Measurements from ENCODE around the gene LRP1-AS. TPM values are rescaled to one million over a fixed set of nuclear protein-coding genes. Genes with fewer than 3 reads are reported as not detected.

Gene LRP1-AS
- total RNA-seq, 2 donors from 2014 or later, result not detected

GRCh38 chr12:57152639-57153038 is 5.2 kb upstream of the LRP1-AS start:
- DNase-seq (no peak), ATAC-seq (replicated peaks in 1 of 2) (no peak)
- no peaks in the 10 kb centered on the region for H3K9me3 Mint-ChIP-seq
- peaks cover 3% of the 10 kb centered on the region for H3K4me1 Mint-ChIP-seq (ENCODE audit: low read depth)
- no peaks in the 10 kb centered on the region for H3K36me3 Mint-ChIP-seq (ENCODE audit: insufficient read depth in 2 of 2)
- no peaks in the 10 kb centered on the region for H3K27me3 Mint-ChIP-seq (ENCODE audit: low read depth)
- H3K4me3 Mint-ChIP-seq, result no peak overlapping the region
- no peak overlapping the region for H3K27ac Mint-ChIP-seq

DNA sequence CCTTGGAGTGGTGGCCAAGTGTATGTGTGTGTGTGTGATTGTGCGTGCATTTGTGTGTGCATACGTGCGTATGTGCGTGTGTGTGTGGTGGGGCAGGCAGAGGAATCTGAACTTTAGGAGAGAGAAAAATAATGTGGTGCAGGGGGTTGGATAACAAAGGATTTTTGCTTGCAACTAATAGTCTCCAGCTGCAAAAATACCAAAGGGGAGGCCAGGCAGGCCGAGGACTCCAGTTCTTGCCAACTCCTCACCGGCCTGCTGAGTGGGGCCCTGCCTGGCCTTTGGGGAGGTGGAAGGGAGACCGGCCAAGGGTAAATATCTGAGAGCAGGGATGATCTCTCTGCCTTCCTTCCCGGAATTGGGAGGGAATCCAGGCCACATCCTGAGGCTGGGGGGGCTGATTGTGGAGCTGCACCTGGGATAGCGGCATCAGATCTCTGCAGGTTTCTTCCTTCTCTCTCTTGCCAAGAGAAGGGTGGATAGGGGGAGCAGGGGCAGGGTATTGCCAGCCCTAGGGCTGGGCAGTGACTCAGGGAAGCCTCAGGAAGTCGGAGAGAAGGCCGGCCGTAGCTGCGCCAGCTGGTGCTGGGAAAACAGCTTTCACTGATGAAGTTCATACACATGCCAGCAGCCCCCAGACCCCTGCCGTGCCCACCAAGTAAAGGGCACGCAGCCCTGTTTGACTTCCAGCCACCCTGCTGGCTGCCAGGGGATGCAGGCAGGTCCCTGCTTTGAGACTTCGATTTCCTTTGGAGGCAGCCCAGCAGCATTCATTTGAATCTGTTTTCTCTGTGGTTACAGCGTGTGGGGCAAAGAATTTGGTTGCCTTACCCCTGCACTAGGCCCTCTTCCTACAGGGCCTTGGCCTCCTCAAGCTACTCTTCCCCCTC is 4.6 kb upstream of the LRP1-AS start:
- DNase-seq, result no peak
- Mint-ChIP-seq H3K9me3 (no peaks in the 10 kb centered on the region), H3K4me1 (ENCODE audit: low read depth) (peaks cover 7% of the 10 kb centered on the region), H3K27ac (no peak overlapping the region), H3K36me3 (ENCODE audit: insufficient read depth in 2 of 2) (no peaks in the 10 kb centered on the region), H3K4me3 (no peak overlapping the region), H3K27me3 (ENCODE audit: low read depth) (no peaks in the 10 kb centered on the region)
- no peak for ATAC-seq (replicated peaks in 1 of 2)

- H3K9me3 Mint-ChIP-seq, result no peaks in the 10 kb centered on the region
- peaks cover 7% of the 10 kb centered on the region for H3K4me1 Mint-ChIP-seq (ENCODE audit: low read depth)
- H3K36me3 Mint-ChIP-seq (ENCODE audit: insufficient read depth in 2 of 2), result no peaks in the 10 kb centered on the region
- DNase-seq, result no peak
- no peaks in the 10 kb centered on the region for H3K27me3 Mint-ChIP-seq (ENCODE audit: low read depth)
- H3K27ac Mint-ChIP-seq, result no peak overlapping the region
- no peak overlapping the region for H3K4me3 Mint-ChIP-seq
- ATAC-seq (replicated peaks in 1 of 2), result no peak
These were observed 3.1 kb upstream of the LRP1-AS start for GRCh38 chr12:57150400-57151000.

- no peaks in the 10 kb centered on the region for H3K9me3 Mint-ChIP-seq
- H3K4me3 Mint-ChIP-seq, result no peak overlapping the region
- H3K36me3 Mint-ChIP-seq (ENCODE audit: insufficient read depth in 2 of 2), result no peaks in the 10 kb centered on the region
- H3K4me1 Mint-ChIP-seq (ENCODE audit: low read depth), result peaks cover 7% of the 10 kb centered on the region
- H3K27me3 Mint-ChIP-seq (ENCODE audit: low read depth), result no peaks in the 10 kb centered on the region
- ATAC-seq (replicated peaks in 1 of 2) (no peak), DNase-seq (no peak)
- H3K27ac Mint-ChIP-seq, result no peak overlapping the region
These were observed 2.0 kb upstream of the LRP1-AS start for GRCh38 chr12:57149245-57149900.

GRCh38 chr12:57148469-57149244 is 1.2 kb upstream of the LRP1-AS start:
- no peak for DNase-seq
- no peak overlapping the region for H3K27ac Mint-ChIP-seq

GRCh38 chr12:57146092-57146491 is 1.3 kb downstream of the LRP1-AS start:
- DNase-seq, result no peak
- H3K4me1 Mint-ChIP-seq (ENCODE audit: low read depth), result peaks cover 13% of the 10 kb centered on the region
- no peaks in the 10 kb centered on the region for H3K27me3 Mint-ChIP-seq (ENCODE audit: low read depth)
- no peaks in the 10 kb centered on the region for H3K36me3 Mint-ChIP-seq (ENCODE audit: insufficient read depth in 2 of 2)
- no peak overlapping the region for H3K27ac Mint-ChIP-seq
- ATAC-seq (replicated peaks in 1 of 2), result no peak
- H3K4me3 Mint-ChIP-seq, result no peak overlapping the region
- H3K9me3 Mint-ChIP-seq, result no peaks in the 10 kb centered on the region

More at GRCh38 chr12:57148469-57149244, 1.2 kb upstream of the LRP1-AS start:
- H3K9me3 Mint-ChIP-seq, result no peaks in the 10 kb centered on the region
- H3K27me3 Mint-ChIP-seq (ENCODE audit: low read depth), result no peaks in the 10 kb centered on the region
- no peak for ATAC-seq (replicated peaks in 1 of 2)
- no peaks in the 10 kb centered on the region for H3K36me3 Mint-ChIP-seq (ENCODE audit: insufficient read depth in 2 of 2)
- no peak overlapping the region for H3K4me3 Mint-ChIP-seq
- peaks cover 7% of the 10 kb centered on the region for H3K4me1 Mint-ChIP-seq (ENCODE audit: low read depth)

GRCh38 chr12:57145460-57146059 is 1.9 kb downstream of the LRP1-AS start:
- DNase-seq (no peak), ATAC-seq (replicated peaks in 1 of 2) (no peak)
- Mint-ChIP-seq H3K27me3 (ENCODE audit: low read depth) (no peaks in the 10 kb centered on the region), H3K9me3 (no peaks in the 10 kb centered on the region), H3K4me3 (no peak overlapping the region), H3K4me1 (ENCODE audit: low read depth) (peaks cover 13% of the 10 kb centered on the region), H3K36me3 (ENCODE audit: insufficient read depth in 2 of 2) (no peaks in the 10 kb centered on the region), H3K27ac (no peak overlapping the region)

GRCh38 chr12:57143454-57143853 is 4.0 kb downstream of the LRP1-AS start:
- ATAC-seq (replicated peaks in 1 of 2) (peak; percentile 35 to 41), DNase-seq (no peak)
- H3K9me3 Mint-ChIP-seq, result no peaks in the 10 kb centered on the region
- no peak overlapping the region for H3K4me3 Mint-ChIP-seq
- H3K4me1 Mint-ChIP-seq (ENCODE audit: low read depth), result peaks cover 13% of the 10 kb centered on the region
- H3K27me3 Mint-ChIP-seq (ENCODE audit: low read depth), result no peaks in the 10 kb centered on the region
- H3K27ac Mint-ChIP-seq, result no peak overlapping the region
- H3K36me3 Mint-ChIP-seq (ENCODE audit: insufficient read depth in 2 of 2), result no peaks in the 10 kb centered on the region

DNA sequence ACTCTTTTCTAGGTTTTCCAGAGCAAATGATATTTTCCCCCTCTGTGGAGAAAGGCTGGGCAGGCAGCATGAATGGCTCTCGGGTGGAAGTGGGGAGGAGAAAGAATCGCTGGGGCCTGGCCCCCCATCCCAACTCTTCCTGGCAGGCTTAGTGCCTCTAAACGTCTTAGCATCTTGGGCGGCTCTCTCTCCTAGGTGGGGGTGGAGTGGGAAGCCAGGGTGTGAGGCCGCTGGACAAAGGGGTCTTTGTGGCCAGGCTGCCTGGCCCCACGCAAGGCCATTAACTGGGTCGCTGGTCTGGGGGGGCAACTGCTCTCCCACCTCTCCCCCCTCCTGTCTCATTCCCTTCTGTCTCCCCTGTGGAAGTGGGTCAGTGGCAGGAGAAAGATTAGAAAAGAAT is 4.7 kb downstream of the LRP1-AS start:
- no peak for ATAC-seq (replicated peaks in 1 of 2)
- H3K4me3 Mint-ChIP-seq, result no peak overlapping the region
- H3K27ac Mint-ChIP-seq, result no peak overlapping the region
- H3K27me3 Mint-ChIP-seq (ENCODE audit: low read depth), result no peaks in the 10 kb centered on the region
- H3K9me3 Mint-ChIP-seq, result no peaks in the 10 kb centered on the region
- no peak for DNase-seq
- no peaks in the 10 kb centered on the region for H3K36me3 Mint-ChIP-seq (ENCODE audit: insufficient read depth in 2 of 2)
- H3K4me1 Mint-ChIP-seq (ENCODE audit: low read depth), result peaks cover 11% of the 10 kb centered on the region

- DNase-seq (no peak), ATAC-seq (replicated peaks in 1 of 2) (no peak)
- H3K9me3 Mint-ChIP-seq, result no peaks in the 10 kb centered on the region
- no peak overlapping the region for H3K27ac Mint-ChIP-seq
- peaks cover 6% of the 10 kb centered on the region for H3K4me1 Mint-ChIP-seq (ENCODE audit: low read depth)
- H3K36me3 Mint-ChIP-seq (ENCODE audit: insufficient read depth in 2 of 2), result no peaks in the 10 kb centered on the region
- H3K27me3 Mint-ChIP-seq (ENCODE audit: low read depth), result no peaks in the 10 kb centered on the region
- H3K4me3 Mint-ChIP-seq, result no peak overlapping the region
These were observed 5.3 kb downstream of the LRP1-AS start for GRCh38 chr12:57142121-57142520.

- H3K27ac Mint-ChIP-seq, result no peak overlapping the region
These were observed 6.2 kb downstream of the LRP1-AS start for GRCh38 chr12:57141249-57141648.

GRCh38 chr12:57139796-57140649 is 7.4 kb downstream of the LRP1-AS start:
- H3K4me3 Mint-ChIP-seq, result no peak overlapping the region
- peaks cover 6% of the 10 kb centered on the region for H3K4me1 Mint-ChIP-seq (ENCODE audit: low read depth)
- H3K36me3 Mint-ChIP-seq (ENCODE audit: insufficient read depth in 2 of 2), result no peaks in the 10 kb centered on the region
- H3K27me3 Mint-ChIP-seq (ENCODE audit: low read depth), result no peaks in the 10 kb centered on the region
- ATAC-seq (replicated peaks in 1 of 2) (no peak), DNase-seq (no peak)
- H3K9me3 Mint-ChIP-seq, result no peaks in the 10 kb centered on the region
- no peak overlapping the region for H3K27ac Mint-ChIP-seq

More at GRCh38 chr12:57141249-57141648, 6.2 kb downstream of the LRP1-AS start:
- peaks cover 6% of the 10 kb centered on the region for H3K4me1 Mint-ChIP-seq (ENCODE audit: low read depth)
- no peaks in the 10 kb centered on the region for H3K36me3 Mint-ChIP-seq (ENCODE audit: insufficient read depth in 2 of 2)
- H3K4me3 Mint-ChIP-seq, result no peak overlapping the region
- DNase-seq (no peak), ATAC-seq (replicated peaks in 1 of 2) (no peak)
- H3K9me3 Mint-ChIP-seq, result no peaks in the 10 kb centered on the region
- H3K27me3 Mint-ChIP-seq (ENCODE audit: low read depth), result no peaks in the 10 kb centered on the region

Data from activated T-cell treated with anti-CD3 and anti-CD28 coated beads, Interleukin-2, amount 50 U/mL, for 72 hours (primary cell).